HL-60 (cell line): ENCODE data around the gene VAMP2.

Experiments used
- DNase-seq, 2 experiments: peaks; one replicate each; pipeline ENCODE4 v3.0.0-alpha.2; 2010 to 2020; ENCODE audit warnings: low read depth in 1 of 2, low spot score in 1 of 2
- H3K27ac ChIP-seq: fragments of 250-450 bp; sonication (Bioruptor Pico); replicated peaks from 2 replicates; pipeline ENCODE4 v1.5.1; 2020; ENCODE audit warnings: mild to moderate bottlenecking, moderate library complexity
- H3K27me3 ChIP-seq: fragments of 250-450 bp; sonication (Bioruptor Pico); 2 replicates; pipeline ENCODE4 v1.5.1; 2021; ENCODE audit warnings: mild to moderate bottlenecking, moderate library complexity; ENCODE audit not compliant: insufficient read depth, poor library complexity, severe bottlenecking
- H3K4me3 ChIP-seq: replicated peaks from 2 replicates; pipeline ENCODE4 v1.5.1; 2011; ENCODE audit warnings: mild to moderate bottlenecking, control low read depth, low read length; ENCODE audit not compliant: insufficient read depth
- CTCF ChIP-seq: IDR thresholded peaks from one replicate; pipeline ENCODE4 v1.5.1; 2011; ENCODE audit warnings: low read length, control low read depth, inconsistent platforms; ENCODE audit not compliant: insufficient read depth
- GABPA ChIP-seq: IDR thresholded peaks from 2 replicates; pipeline ENCODE4 v1.6.1; 2012; ENCODE audit warnings: low read depth
- POLR2AphosphoS5 ChIP-seq: IDR thresholded peaks from 2 replicates; pipeline ENCODE4 v1.6.1; 2012; ENCODE audit warnings: low read depth
- SPI1 ChIP-seq: IDR thresholded peaks from 2 replicates; pipeline ENCODE4 v1.6.1; 2012; ENCODE audit warnings: low read depth, mild to moderate bottlenecking, borderline replicate concordance
- long read RNA-seq: library from polyadenylated mRNA; unstranded; transcript quantifications from one replicate; pipeline ENCODE4 v2.0.0, GENCODE V29; 2020
- TF ChIP-seq, protein P1 (sequence below): IDR thresholded peaks from 2 replicates; pipeline ENCODE4 v1.6.1; 2012; ENCODE audit warnings: low read depth; ENCODE audit not compliant: insufficient replicate concordance

VAMP2 gene
- long read RNA-seq, transcript VAMP2-201 (5 exons, 2,153 nt) = major isoform, 6 of 11 reads
- long read RNA-seq, transcript VAMP2-203 (4 exons, 557 nt) = minor isoform, 5 of 11 reads
- long read RNA-seq, partial matches to known transcripts = 0 of 11 reads
- long read RNA-seq, other reads (novel, unspliced or antisense) = 0 of 11 reads

DNA sequence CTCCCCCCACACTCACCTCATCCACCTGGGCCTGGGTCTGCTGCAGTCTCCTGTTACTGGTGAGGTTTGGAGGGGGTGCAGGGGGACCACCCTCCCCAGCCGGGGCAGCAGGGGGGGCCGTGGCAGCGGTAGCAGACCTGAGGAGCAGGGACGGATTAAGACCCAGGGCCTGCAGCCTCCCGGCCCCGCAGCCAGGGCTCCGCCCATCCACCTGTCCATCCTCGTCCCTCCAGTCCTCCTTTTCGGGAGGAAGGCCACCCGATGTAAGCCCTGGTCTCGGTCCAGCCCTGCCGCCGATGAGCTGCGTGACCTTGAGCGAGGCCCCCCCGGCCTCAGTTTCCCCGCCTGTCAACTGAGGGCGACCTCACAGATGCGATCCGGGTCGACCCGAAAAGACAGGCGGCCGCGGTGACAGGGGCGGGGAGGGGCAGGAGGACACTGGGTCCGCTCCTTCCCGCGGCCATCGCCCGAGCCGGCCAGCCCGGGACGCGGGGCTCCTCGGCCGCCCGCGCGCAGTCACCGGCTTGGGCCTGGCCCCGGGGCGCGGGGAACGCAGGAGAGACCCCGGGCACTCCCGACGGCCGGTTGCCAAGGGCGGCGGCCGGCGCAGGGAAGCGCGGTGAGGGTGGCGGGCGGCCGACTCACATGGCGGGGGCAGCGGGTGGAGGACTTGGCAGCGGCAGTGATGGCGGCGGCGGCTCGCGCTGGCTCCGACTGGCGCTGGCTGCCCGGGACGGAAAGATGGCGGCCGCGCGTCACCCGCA lies at the start of gene VAMP2:
VAMP2 (minus strand) TSS at position 716 of the 764 bp plus-strand sequence; CDS start at position 647, 69 bp downstream.
- H3K4me3 ChIP-seq = peak within 1 kb of the TSS; percentile 76
- H3K27ac ChIP-seq = peak within 1 kb of the TSS; percentile 75
- DNase-seq = peak in 1 of 2 experiments; percentile 37
- no peaks in the 10 kb centered on the region for H3K27me3 ChIP-seq
- TF ChIP-seq CTCF (no peak), POLR2AphosphoS5 (peak; percentile 51; the same call in 1 of the 2 replicates), SPI1 (no peak)

DNA sequence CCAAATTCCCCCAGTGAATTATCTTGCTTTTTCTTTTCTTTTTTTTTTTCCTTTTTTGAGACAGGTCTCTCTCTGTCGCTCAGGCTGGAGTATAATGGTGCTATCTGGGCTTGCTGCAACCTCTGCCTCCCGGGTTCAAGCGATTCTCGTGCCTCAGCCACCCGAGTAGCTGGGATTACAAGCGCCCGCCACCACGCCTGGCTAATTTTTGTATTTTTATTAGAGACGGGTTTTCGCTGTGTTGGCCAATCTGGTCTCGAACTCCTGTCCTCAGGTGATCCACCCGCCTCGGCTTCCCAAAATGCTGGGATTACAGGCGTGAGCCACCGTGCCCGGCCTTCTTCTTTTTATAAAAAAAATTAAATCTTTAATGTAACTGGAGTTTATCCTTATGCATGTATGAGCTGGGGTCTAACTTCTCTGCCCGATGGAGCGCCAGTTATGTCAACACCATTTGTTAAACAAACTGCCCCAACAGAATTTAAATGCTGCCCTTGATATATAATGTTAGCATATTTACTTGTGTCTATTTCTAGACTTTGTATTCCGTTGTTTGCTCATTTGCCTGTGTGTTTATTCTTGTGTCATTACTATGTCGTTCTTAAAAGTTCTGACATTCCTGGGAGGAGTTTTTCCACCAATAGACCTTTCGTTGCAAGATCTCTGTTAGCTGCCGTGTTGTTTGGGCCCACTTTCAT lies 48.2 kb upstream of the VAMP2 start:
- no peak for DNase-seq
- peak overlapping the region; percentile 72 for H3K4me3 ChIP-seq
- TF ChIP-seq SPI1 = no peak
- TF ChIP-seq CTCF = no peak
- no peak for TF ChIP-seq GABPA
- TF ChIP-seq POLR2AphosphoS5 = no peak
- TF ChIP-seq, protein P1, sequence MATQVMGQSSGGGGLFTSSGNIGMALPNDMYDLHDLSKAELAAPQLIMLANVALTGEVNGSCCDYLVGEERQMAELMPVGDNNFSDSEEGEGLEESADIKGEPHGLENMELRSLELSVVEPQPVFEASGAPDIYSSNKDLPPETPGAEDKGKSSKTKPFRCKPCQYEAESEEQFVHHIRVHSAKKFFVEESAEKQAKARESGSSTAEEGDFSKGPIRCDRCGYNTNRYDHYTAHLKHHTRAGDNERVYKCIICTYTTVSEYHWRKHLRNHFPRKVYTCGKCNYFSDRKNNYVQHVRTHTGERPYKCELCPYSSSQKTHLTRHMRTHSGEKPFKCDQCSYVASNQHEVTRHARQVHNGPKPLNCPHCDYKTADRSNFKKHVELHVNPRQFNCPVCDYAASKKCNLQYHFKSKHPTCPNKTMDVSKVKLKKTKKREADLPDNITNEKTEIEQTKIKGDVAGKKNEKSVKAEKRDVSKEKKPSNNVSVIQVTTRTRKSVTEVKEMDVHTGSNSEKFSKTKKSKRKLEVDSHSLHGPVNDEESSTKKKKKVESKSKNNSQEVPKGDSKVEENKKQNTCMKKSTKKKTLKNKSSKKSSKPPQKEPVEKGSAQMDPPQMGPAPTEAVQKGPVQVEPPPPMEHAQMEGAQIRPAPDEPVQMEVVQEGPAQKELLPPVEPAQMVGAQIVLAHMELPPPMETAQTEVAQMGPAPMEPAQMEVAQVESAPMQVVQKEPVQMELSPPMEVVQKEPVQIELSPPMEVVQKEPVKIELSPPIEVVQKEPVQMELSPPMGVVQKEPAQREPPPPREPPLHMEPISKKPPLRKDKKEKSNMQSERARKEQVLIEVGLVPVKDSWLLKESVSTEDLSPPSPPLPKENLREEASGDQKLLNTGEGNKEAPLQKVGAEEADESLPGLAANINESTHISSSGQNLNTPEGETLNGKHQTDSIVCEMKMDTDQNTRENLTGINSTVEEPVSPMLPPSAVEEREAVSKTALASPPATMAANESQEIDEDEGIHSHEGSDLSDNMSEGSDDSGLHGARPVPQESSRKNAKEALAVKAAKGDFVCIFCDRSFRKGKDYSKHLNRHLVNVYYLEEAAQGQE = no peak
- no peaks in the 10 kb centered on the region for H3K27me3 ChIP-seq
- H3K27ac ChIP-seq = peak overlapping the region; percentile 95

DNA sequence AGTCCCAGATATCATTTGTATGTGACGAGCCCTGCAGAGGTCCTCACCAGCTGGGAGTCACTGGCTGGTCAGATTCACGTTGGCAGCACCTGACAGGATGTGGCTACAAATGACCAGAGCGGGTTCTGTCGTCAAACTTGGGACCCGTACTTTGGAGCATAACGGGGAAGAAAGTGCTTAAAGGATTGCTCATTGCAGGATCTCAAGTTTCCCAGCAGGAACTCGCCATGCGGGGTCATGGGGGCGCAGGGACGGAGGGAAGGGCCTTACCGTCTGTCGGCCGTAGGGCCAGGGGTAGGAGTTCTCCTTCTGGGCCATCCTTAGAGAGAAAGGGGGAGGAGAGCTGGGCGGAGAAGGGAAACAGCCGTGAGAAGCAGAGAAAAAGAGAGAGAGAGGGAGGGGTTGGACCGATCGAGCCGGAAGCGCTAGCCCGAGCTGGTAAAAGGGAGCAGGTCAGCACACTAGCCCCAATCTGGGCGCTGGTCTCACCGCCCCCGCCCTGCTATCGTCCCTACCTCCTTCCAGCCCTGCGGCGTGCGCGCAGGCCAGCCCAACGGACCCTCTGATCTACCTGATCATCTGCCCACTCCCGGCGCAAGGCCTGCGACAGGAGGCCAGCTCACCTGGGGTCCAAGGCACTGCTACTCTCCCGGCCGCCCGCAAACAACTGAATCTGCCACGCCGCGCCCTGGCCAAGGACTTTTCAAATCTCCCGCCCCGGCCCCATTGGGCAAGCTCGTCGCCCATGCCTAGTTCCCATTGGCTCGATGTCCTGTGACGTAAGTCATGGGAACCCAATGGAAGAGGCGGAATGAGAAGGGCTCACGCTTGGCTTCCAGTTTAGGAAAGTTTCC lies 47.4 kb upstream of the VAMP2 start, which contains the start of gene AURKB:
AURKB (minus strand) TSS at position 669 of the 854 bp plus-strand sequence; CDS start at position 318, 351 bp downstream.
- Histone ChIP-seq H3K27me3 (no peaks in the 10 kb centered on the region), H3K4me3 (peak within 1 kb of the TSS; percentile 72), H3K27ac (peak within 1 kb of the TSS; percentile 95)
- TF ChIP-seq SPI1 = no peak
- TF ChIP-seq POLR2AphosphoS5 = peak; percentile 37; the same call in 1 of the 2 replicates
- no peak for TF ChIP-seq GABPA
- TF ChIP-seq, protein P1 = peak; percentile 41
- DNase-seq = peak; percentile 75 to 89
